HuH-7 (cell line): ENCODE results near the gene TRIM38.

Experiments
- DNase-seq: peaks from one replicate; pipeline ENCODE4 v3.0.0; 2011; ENCODE audit warnings: low spot score

Gene TRIM38

GRCh38 chr6:26026833-26027490 lies 64.4 kb downstream of the TRIM38 start:
- DNase-seq = peak; percentile 52

- no peak for DNase-seq
Measured at GRCh38 chr6:26027491-26028211, 65.0 kb downstream of the TRIM38 start.

- no peak for DNase-seq
Measured at GRCh38 chr6:26028212-26028745, 65.7 kb downstream of the TRIM38 start.

GRCh38 chr6:26028746-26029569 lies 66.4 kb downstream of the TRIM38 start:
- DNase-seq = no peak

- DNase-seq = no peak
Measured at GRCh38 chr6:26029570-26029856, 66.9 kb downstream of the TRIM38 start.

GRCh38 chr6:26029857-26030653 lies 67.5 kb downstream of the TRIM38 start:
- DNase-seq = no peak

GRCh38 chr6:26030716-26031115 lies 68.1 kb downstream of the TRIM38 start:
- no peak for DNase-seq

- no peak for DNase-seq
Measured at GRCh38 chr6:26031151-26031594, 68.6 kb downstream of the TRIM38 start.

GRCh38 chr6:26031595-26032339 lies 69.2 kb downstream of the TRIM38 start:
- DNase-seq = peak; percentile 87

GRCh38 chr6:26032340-26033084 lies 69.9 kb downstream of the TRIM38 start:
- no peak for DNase-seq

- peak; percentile 89 for DNase-seq
Measured at GRCh38 chr6:26033085-26033940, 70.7 kb downstream of the TRIM38 start.

GRCh38 chr6:26033941-26034354 lies 71.3 kb downstream of the TRIM38 start:
- DNase-seq = no peak

GRCh38 chr6:26034905-26035304 lies 72.3 kb downstream of the TRIM38 start:
- no peak for DNase-seq
